Subcutaneous adipose tissue (tissue), 4 donors: Measurements from ENCODE around the gene ISOC2. TPM values are rescaled to one million over a fixed set of nuclear protein-coding genes. Genes with fewer than 3 reads are reported as not detected.

Source experiments
- total RNA-seq, 4 donors: library from RNA; depleted of rRNA; stranded (reverse); fragments of >200 nt; gene quantifications; one replicate each; pipeline ENCODE4 v1.1.0, GENCODE V29; 2016
- TF ChIP-seq, protein P1 (sequence below): fragments of 450-650 bp; IDR thresholded peaks from one replicate; pipeline ENCODE4 v1.5.1; 2016; ENCODE audit warnings: low read depth, mild to moderate bottlenecking, control low read depth, antibody characterized with exemption, moderate library complexity

Gene ISOC2
- total RNA-seq, 4 donors from 2014 or later, result 38.2 to 62.4 (median 45.7) TPM

GRCh38 chr19:55471266-55471665 lies 9.8 kb upstream of the ISOC2 start:
- TF ChIP-seq, protein P1, sequence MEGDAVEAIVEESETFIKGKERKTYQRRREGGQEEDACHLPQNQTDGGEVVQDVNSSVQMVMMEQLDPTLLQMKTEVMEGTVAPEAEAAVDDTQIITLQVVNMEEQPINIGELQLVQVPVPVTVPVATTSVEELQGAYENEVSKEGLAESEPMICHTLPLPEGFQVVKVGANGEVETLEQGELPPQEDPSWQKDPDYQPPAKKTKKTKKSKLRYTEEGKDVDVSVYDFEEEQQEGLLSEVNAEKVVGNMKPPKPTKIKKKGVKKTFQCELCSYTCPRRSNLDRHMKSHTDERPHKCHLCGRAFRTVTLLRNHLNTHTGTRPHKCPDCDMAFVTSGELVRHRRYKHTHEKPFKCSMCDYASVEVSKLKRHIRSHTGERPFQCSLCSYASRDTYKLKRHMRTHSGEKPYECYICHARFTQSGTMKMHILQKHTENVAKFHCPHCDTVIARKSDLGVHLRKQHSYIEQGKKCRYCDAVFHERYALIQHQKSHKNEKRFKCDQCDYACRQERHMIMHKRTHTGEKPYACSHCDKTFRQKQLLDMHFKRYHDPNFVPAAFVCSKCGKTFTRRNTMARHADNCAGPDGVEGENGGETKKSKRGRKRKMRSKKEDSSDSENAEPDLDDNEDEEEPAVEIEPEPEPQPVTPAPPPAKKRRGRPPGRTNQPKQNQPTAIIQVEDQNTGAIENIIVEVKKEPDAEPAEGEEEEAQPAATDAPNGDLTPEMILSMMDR, result no peak

- TF ChIP-seq, protein P1, result no peak
Measured at GRCh38 chr19:55468054-55468393, 6.6 kb upstream of the ISOC2 start.

DNA sequence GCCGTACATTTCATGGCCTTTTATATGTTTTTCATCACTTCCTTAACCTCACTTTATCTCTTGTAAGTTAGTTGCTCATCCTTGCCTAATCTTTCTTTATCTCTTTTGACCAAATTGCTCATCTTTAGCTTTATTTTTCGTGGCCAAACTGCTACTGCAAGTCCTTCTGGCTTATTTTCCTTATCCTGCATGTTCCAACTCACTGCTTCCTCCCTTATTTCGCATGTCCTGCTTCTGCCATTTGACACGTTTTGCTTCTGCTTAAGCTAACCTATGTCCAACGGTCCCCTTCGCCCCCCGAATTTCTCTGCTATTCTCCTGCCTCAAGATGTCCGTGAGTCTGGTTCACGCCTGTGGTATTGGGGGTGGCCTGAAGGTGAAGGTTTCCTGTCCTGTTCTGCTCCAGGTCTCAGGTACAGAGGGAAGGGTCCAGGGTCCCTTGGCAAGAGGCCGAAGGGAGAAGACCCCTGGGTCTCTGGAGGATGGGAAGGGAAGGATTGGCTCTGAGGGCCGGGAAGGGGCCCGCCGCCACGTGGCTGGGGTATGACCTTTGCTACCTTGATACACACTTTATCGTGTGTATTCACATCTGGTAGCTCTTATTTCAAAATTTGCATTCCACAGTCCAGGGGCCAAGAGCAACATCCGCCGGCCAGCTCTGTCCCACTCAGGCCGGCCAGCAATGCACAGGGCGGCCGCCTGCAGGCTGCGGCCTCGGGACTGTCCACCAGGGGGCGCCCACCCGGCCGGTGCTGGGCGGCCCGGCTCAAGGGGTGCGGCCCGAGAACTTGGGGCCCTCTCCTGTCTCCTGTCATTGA lies 6.0 kb upstream of the ISOC2 start:
- TF ChIP-seq, protein P1, result no peak

GRCh38 chr19:55466241-55466614 lies 4.8 kb upstream of the ISOC2 start:
- TF ChIP-seq, protein P1, result no peak

DNA sequence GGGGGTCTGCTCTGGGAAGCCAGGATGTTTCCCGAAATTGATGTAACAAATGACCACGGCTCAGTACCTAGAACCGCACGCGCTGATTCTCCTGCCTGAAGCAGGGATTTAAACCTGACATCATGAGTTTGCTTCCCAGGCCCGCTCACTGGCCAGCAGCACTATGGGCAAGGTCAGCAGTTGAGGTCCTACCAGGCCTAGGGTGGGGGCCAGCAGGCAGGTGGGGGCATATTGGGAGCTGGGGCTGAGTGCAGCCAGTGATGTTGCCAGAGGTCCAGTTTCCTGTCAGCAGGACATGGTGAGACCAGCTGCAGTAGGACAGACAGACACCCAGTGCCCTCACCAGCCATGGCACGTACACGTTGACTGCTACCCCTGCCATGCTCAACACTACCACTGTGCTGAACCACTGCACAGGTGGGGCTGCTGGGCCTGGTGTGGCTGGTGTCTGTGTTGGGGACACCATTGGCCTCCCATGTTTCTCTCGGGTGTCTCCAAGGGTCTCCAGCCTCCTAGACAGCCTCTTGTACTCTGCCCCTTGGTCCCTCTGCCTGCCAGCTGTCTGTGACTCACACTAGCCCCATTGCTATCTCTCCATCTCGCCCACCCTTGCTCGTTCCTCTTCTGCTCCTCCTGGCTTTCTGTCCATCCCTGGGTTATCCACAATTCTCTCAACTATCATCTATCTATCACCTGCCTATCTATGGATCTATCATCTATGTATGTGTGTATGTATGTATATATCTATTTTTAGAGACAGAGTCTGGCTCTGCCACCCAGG lies 4.2 kb upstream of the ISOC2 start:
- TF ChIP-seq, protein P1, result no peak

DNA sequence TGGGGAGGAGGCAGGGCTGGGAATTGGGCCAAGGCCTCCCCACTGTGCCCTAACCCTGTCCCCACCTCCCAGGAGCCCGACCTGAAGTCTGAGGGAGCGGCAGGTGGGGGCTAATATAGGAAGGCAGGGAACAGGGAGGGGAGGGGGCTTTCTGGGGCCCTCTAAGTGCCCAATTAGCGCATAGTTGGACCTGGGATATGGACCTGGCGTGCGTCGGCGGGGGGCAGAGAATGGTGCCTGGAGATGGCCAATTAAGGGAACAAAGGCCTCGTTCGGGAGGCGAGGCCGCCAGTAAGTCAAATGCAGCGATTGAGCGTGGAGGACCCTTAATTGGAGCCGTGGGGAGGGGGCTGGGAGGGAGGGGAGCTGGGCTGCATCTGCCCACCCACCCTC lies 3.2 kb upstream of the ISOC2 start, which contains the start of gene C19orf85:
Gene C19orf85 (minus strand): TSS at position 90 of the 393 bp plus-strand sequence. CDS start 197 bp downstream, outside the sequence.
- TF ChIP-seq, protein P1, result no peak

- TF ChIP-seq, protein P1, result no peak
Measured at GRCh38 chr19:55464039-55464661, 2.7 kb upstream of the ISOC2 start.
